Activated T-cell treated with anti-CD3 and anti-CD28 coated beads for 1 hour (primary cell): ENCODE data around the gene PTPRN2.
"Not testable (repeated sequence)": the region's sequence is repeated elsewhere in the genome, so short reads cannot be mapped to it uniquely, and the experiment has no call there.

ENCODE experiments used
- DNase-seq: peaks from one replicate; pipeline ENCODE4 v3.0.0-alpha.2; 2020; ENCODE audit warnings: low read depth

Gene PTPRN2

DNA sequence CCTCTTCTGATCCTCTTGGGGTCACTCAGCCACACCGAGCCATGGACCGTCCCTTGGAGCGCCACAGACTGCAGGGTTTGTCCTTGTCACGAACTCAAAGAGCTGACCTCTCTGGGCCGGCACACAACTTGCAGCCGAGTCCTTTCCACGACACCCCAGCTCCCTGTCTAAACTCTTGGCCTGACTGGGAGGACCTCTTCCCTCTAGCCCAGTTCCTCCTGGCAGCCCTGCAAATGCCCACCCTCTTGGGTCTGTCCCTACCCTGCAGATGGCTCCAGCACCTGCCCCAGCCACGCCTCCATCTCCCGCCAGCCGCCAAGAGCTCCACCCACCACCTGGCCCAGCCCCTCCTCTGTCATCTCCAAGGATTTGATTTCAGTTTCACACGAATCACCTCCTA, 911.6 kb downstream of the PTPRN2 start:
- no peak for DNase-seq

DNA sequence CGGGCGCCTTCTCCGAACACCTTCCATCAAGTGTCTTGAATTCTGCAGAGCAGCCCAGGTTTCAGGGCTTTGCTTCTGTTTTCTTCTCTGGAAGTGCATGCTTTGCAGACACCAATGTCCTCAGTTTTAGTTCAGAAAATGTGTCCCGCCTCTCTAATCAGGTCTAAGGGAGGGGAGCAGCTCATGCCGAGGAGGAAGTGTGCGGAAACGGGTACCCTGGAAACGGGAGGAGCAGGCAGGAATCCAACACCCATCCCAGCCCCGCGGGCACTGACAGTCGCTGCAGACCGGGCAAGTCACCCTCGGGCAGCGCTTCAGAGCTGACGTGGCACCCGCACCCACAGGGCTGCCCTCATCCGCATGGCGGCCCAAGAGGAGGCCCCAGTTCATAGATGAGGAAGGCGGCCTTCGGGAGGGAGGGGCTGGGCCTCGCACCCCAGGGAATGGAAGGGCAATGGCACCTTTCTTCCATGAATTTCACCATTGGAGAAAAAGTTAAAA, 912.1 kb downstream of the PTPRN2 start:
- DNase-seq, result no peak

DNA sequence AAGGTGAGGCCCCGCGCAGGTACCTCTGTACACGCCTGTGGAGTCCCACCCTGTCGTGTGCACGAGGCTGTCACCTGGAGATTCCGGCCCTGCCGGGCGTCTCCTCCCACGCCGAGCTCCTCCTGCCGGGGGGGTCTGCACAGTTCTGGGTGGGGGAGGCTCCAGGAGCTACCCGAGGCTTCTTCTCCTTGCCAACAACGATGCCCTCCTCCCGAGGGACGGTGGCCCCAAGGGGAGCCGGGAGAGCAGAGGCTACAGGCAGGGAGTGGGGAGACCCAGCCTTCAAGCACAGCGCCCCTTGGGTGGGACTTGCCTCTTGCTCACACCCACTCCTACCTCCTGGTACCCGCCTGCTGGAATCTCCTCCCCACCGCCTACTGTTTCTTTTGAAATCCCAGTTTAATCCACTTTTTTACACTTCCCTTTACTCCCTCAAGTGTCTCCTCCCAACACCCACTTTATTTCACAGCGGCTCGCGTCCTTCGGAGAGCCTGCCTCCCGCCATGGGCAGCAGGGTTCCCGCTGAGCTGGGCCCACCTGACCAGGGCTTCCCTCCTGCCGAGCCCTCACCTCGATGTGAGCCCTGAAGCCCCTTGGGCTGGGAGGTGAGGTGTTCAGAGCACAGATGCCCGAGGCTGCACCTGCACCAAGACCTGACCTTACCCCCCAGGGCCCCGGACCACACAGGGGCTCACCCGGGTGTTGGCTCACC, 912.8 kb downstream of the PTPRN2 start:
- no peak for DNase-seq

DNA sequence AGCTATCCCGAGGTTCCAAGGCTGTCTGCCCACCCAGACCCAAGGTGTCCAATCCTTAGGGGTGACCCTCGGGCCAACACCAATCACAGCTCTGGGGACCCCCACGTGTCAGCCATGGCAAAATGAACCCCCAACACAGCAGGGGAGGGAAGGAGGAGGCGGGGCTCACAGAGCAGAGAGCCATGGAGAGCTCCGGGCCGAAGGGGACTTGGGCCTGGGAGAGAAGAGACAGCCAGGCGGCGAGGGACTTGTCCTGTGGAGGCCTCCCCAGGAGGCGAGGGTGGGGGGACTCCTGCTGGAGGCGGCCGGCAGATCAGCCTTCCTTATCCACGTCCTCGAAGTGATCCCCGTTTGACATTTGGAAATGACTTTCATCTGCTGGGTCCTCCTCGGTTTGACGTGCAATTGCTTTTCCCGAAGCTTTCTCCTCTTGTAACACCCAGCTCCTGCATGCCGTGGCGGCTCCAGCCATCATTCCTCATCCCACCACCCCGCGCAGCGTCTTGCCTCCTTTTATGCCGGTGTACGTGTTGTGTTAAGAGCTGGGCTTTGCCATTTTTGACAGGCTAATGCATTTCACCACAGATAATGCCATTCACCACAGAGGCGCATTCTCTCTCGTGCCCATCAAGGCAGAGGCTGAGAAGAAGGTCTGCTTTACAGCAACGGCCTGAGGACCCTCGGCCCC, 913.5 kb downstream of the PTPRN2 start:
- no peak for DNase-seq

DNA sequence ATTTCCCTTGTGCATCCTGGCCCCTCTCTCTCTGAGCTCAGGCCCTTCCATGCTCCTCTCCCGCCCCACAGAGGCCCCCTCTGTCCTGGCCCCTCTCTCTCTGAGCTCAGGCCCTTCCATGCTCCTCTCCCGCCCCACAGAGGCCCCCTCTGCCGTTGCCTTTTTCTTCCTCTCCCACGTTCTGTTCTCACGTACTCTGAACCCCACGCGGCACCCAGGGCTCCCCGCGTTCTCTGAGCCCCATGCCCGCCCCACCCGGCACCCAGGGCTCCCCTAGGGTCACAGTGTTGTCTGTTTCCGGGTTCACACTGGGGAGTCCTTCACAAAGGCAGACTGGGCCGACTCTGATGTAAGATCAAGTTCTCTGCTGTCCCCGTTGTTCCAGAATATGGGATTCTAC, 914.0 kb downstream of the PTPRN2 start:
- DNase-seq, result no peak

DNA sequence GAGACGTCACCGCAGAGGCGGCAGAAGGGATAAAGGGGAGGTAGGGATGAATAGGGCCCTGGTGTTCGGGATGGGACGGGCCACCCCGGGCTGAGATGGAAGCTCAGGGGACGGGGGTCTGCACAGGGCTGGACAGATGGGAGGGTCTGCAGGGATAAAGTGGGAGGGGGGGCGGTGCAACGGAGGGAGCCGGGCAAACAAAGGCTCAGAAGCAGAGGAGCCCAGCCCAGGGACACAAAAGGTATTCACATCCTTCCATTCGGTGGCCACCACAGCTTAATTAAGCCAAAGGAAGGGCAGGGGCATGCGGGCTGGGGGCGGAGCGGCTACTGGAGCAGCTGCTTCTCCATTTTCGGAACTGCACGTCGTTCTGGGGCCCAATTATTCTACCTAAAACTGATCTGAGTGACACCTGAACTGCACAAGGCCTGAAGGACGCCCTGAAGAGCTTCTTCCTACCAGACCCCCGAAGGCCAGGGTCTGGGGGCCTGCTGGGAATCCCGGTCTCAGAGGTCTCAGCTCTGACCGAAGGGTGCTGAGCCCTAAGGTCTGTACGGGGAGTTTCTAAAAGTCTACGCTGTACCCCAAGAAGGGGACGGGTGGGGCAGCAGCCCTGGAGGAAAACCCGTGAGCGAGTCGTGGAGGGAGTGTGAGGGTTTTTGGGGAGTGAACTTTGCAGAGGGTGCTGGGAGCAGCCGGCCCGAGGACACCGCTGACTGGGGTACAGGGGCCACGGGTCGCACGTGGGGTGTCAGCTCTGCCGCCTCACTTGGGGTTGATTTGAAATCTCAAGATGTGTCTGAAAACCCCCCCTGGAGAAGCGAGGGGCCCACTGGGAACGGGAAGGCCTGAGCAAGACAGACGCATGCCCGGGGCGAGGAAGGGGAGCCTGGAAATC, 916.0 kb downstream of the PTPRN2 start:
- no peak for DNase-seq

DNA sequence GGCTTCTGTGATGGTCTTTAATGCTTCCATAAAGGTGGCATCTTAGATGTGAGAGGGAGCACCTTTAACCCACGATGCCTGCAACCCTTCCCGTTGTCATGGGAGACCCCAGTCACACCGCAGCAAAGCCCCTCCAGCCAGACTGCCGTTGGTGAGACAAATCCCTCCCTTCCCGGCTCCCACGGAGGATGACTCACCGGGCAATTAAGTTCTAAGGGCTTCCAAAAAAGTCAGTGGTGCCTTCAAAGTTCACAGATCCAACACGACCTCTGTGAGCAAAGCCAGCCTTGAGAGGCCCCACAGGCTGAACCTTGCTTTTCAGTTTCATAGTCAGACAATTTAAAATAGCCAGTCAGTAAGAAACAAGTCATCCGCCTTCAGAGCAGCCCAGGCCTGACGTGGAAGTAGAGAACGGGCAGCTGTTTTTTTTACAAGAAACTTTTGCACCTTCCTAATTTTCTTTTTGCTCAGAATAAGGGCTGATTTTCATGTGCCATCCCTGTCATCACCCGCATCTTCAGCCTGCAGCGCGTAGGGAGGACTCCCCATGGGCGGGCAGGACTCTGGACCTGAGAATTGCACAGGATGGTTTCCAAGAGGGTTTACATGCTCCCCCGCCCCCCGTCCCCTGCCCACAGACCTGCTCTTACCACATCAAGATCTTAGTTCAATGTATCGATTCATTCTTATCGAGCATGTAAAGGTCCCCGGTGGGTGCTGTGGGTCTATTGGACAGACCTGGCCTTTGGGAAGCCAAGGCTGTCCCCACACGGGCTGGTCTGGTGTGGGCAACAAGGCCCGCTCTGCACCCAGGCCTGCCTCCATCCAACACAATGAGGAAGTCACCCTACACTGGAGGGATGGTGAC, 916.9 kb downstream of the PTPRN2 start:
- no peak for DNase-seq

DNA sequence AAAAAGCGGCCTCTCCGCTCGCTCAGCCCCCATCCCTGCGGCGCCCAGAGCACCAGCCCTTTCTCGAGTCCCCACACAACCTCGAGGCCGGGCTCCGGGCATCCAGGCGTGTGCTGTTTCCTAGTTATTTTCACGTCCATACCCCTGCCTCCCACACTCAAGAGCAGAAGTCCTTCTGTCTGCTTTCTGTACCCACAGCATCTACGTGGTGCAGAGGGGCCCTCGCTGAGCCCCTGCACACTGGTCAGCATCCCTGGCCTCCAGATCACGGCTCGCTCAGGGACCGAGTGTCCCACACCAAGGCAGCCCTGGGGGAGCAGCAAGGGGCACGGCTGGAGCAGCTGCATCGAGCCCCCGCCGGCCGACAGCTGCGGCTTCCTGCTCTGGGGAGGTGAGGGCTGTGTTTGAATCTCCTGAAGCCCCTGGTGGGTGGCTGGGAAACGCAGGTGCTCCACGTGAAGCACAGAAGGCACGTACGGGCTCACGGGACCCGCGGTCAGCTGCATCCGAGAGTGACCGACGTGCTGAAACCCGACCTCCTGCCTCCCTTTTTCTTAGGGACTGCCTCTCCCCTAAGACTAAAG, 917.8 kb downstream of the PTPRN2 start:
- no peak for DNase-seq

DNA sequence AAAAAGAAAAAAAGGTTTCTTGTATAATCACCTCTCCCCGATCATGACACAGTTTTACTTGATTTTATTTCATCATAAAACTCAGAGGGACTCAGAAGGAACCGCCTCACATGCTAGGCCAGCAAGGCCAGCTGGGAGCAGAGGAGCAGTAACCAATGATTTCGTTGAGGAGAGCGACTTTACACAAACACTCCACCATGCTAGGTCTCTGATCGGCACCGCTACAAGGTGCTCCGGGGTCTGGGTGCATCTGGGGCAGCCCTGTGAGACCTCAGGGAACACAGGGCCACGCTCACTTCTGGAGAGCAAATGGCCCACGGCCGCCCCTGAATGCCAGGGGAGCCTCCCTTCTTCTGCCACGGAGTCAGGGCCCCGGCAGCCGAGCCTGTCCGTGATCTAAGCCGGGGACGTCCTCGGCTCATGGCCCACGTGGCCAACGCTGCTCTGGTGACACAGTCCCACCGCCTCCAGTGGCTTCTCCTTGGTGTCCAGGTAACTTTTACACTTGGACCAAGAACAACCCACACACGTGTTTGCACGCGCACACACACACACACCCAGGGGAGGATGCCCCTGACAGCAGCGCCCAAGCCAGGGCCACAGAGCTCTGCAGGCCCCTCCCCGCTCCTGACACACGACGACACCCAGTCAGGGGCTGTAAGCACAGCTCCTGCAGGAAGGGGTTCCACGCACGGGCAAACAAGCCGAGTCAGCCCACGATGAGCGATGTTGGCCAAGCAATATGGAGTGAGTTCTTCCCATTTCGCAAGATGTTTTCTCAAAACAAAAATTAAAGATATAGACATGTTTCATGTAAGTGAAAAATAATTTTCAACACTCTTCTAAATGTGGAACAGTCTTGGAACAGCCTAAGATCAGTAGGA, 918.5 kb downstream of the PTPRN2 start:
- no peak for DNase-seq

DNA sequence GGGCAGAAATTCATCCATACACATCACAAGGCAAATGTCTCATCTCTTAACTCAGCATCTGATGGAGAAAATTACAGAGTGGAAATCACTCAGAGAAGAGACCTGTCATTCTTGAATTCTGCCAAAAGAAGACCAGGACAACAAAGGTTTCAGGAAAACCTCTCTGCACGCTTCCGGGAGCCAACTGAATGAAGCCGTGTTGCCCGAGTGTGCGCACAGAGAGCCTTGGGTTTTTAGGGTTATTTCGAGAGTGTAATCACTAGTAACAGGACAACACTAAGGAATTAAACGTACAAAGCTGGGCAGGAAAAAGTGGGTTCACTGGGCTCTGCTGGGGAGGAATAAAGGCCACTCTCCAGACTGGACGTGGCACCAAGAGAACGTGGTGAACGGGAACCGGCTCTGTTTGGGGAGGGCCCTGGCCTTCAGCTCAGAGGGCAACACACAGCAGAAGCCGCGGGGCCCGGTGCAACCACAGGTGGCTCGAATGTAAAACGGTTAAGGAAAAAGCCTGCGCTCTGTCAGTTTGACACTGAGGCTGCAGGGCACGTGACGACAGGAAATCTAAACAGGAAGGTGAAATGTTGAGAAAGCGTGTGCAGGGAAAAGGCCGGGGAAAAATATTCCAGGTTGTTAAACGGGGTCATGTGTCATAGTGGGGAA, 919.3 kb downstream of the PTPRN2 start:
- DNase-seq, result no peak

DNA sequence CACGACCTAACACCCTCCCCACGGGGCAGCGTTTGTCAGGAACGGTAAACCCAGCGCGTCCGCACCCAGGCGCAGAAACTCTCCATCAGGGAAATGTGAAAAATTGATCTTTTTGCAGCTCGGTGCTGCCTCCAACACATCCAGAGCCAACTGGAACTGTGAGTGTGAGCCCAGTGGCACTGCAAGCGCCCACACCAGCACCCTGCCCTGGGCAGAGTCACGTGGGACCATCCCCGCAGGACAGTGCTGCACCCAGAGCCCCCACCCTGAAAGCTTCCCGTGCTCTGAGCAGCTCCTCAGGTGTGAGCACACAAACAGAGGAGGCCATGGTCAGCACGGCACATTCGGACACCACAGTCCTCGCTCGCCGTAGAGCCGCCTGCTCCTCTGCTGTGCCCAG, 919.9 kb downstream of the PTPRN2 start:
- DNase-seq, result no peak

DNA sequence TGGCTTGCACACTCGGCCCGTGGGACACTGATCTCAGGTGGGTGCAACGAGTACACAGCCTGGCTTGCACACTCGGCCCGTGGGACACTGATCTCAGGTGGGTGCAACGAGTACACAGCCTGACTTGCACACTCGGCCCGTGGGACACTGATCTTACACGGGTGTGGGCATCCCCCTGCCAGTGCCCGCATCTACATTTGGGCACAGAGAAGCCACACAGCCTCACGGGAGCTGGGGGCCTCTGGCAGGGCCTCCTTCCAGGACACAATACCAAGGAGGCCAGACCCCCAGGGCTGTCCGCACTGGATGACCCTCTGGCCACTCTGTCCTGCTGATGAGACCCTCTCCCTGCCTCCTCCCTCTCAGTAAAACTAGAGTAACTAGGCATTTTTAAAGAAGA, 920.4 kb downstream of the PTPRN2 start:
- DNase-seq, result no peak

DNA sequence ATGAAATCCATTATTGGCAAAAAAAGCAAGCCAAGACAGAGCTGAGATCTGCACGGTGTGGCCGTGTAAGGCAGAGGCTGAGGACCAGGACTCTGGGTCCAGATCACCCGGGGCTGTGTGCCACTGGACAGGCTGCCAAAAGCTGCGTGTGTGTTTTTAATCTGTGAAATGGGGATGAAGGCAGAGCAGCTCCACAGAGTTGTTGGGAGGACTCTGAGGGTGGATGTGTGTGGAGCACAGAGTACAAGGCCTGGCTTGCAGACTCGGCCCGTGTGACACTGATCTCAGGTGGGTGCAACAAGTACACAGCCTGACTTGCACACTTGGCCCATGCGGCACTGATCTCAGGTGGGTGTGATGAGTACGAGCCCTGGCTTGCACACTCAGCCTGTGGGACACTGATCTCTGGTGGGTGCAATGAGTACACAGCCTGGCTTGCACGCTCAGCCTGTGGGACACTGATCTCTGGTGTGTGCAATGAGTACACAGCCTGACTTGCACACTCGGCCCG, 921.0 kb downstream of the PTPRN2 start:
- DNase-seq, result no peak

DNA sequence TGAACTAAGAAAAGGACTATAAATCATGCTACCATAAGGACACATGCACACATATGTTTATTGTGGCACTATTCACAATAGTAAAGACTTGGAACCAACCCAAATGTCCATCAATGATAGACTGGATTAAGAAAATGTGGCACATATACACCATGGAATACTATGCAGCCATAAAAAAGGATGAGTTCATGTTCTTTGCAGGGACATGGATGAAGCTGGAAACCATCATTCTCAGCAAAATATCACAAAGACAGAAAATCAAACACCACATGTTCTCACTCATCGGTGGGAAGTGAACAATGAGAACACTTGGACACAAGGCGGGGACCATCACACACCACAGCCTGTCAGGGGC, 922.0 kb downstream of the PTPRN2 start:
- DNase-seq, result not testable (repeated sequence)

DNA sequence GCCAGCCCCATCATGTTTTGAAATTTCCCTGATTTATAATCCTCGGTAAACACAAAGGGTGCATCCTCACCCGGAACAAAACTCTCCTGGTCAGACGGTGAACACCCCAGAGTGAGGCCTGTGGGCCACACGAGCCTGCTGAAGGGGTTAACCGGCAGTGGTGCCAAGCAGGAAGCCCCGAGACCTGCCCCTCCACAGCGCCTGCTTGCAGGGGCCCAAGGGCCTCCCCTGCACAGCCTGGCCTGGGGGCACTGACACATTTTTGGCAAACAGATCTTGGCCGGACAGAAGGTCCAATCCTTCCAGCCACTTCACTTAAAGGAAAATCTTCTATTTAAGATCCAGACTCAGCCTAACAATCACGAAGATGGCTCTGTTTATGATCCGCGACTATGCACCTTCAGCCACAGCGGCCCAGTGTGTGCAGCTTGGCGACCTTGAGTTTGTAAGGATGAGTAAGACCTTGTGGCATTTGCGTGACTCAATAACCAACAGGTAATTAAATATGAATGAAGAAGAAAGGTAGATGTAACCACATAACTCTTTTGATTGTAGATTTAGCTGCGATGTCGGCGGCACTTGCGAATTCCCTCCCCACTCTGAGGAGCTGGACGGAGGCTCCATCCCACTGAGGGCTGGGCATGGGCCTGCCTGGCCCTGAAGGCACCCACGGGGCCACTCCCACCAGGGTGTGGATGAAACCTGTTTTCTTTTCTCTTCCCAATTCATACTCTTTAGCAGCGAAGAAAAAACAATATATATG, 922.6 kb downstream of the PTPRN2 start:
- DNase-seq, result no peak

DNA sequence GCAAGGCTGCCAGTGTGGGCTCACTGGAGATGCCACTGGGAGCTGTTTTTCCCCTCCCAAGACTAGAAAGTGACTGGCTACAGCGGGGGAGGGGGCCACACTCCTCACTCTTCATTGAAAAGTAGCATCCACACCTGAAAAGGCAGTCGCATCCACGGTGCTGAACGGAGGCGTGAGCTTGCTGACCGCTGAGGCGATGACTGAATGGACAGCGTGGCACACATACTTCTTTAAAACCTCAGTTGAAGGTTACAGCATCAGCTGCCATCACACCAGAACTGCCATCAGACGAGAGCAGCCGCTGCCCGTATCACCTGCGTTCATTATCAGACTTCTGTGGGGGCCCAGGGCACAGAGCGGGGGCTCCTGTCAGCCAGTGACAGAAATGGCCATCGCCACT, 923.6 kb downstream of the PTPRN2 start:
- no peak for DNase-seq

DNA sequence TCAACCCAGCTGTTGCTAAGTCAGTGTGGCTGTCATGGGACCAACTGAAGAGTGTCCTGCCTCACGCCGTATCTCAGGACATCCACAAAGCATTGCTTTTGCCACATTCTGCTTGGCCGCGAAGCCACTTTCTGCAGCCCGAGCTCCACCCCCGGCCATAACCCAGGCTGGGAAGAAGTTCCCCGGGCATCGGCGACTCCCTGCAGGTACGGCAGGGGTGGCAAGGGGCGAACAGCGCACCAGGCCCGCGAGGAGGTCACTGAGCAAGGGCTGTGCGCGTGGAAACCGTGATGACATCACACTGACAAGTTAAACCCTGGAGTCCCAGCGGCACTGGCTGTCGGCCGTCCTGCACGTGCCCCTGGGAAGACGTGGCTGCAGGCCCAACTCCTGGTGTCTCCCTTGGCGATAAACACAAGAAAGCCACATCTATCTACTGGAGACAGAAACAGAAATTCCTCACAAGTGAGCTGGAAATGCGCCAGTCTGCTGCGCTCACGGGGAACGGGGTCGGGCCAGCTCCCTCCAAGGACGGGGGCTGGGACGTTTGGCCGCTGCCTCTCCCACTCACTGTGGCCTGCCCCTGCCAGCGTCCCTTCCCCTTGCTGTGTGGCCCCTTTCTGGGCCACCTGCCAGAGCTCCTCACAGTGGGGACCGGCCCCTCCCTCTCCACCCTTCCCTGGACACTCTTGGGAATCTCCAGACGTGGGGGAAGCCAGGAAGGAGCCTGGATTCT, 924.5 kb downstream of the PTPRN2 start:
- no peak for DNase-seq

DNA sequence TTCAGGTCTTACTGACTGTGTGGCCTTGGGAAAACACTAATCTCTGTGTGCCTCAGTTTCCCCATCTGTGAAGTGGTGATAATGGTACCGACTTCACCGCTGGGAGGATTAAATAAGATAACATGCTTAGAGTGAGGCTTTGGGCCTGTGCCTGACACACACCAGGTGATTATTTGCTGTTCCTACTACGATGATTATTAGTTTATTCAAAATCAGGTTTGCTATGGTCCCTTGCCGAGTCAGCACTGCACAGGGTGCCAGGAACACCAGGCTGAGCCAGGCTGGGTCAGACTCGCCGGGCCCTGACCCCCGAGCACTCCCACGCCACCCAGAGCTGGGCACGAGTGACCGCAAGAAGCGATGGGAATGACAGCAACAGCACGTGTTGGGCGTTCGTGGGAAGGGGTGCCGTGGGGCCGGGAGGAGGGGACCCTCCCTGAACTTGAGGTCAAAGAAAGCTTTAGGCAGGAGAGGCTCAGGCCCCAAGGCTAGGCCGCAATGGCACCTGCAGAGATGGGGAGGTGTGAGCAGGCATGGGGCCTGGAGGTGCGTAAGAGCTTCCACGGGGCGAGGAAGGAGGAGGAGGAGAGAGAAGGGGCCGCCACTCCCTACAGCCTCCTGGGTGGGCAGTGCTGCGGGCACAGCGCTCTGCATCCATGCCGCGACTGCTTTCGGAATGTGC, 925.4 kb downstream of the PTPRN2 start:
- no peak for DNase-seq
